ENCODE data around the gene TAS1R1. TPM values are rescaled to one million over a fixed set of nuclear protein-coding genes. Genes with fewer than 3 reads are reported as not detected.

TAS1R1 gene
- total and polyA plus RNA-seq, 9 of the 15 experiments (the other 6 are each of a cell fraction or from before 2014, with no cell fraction given): 0.06 TPM; not detected in 8

- TF ChIP-seq CTBP1 (IDR thresholded peaks at IDR 0.05; ENCODE audit: borderline replicate concordance) (0 out of 2 replicates have a peak, but pooled peaks have one; percentile 57), RUNX1 (IDR thresholded peaks at IDR 0.05; ENCODE audit: low read depth) (no peak), NR2C2 (CRISPR knock-in tag; IDR thresholded peaks at IDR 0.05) (no peak), NR2C2 (tag; IDR thresholded peaks at IDR 0.05) (no peak), TCF7 (IDR thresholded peaks at IDR 0.05; ENCODE audit: borderline replicate concordance) (no peak), TGIF2 (CRISPR knock-in tag; IDR thresholded peaks at IDR 0.05) (0 out of 2 replicates have a peak, but pooled peaks have one; percentile 21), RERE (CRISPR knock-in tag; IDR thresholded peaks at IDR 0.05; ENCODE audit: borderline replicate concordance) (no peak), FOXK1 (CRISPR knock-in tag; IDR thresholded peaks at IDR 0.05; ENCODE audit: borderline replicate concordance) (no peak), KLF1 (tag; IDR thresholded peaks at IDR 0.05) (peak; percentile 59; the same call in 1 of the 2 replicates), AFF4 (CRISPR knock-in tag; IDR thresholded peaks at IDR 0.05) (peak; percentile 69; the same call in 1 of the 2 replicates), CBFA2T2 (conservative IDR thresholded peaks at IDR 0.05) (no peak), GTF2E2 (tag; IDR thresholded peaks at IDR 0.05) (no peak), DMBX1 (CRISPR knock-in tag; IDR thresholded peaks at IDR 0.05; ENCODE audit: borderline replicate concordance) (no peak), PREB (CRISPR knock-in tag; IDR thresholded peaks at IDR 0.05) (0 out of 2 replicates have a peak, but pooled peaks have one; percentile 52), NR2F6 (CRISPR knock-in tag; IDR thresholded peaks at IDR 0.05) (no peak), ZBTB17 (CRISPR knock-in tag; IDR thresholded peaks at IDR 0.05) (no peak; the same call in 1 of the 2 replicates), MYNN (IDR thresholded peaks at IDR 0.05) (no peak), MYNN (CRISPR knock-in tag; IDR thresholded peaks at IDR 0.05) (no peak), DACH1 (IDR thresholded peaks at IDR 0.05; ENCODE audit: partially characterized antibody) (peak; percentile 42)
Observed at GRCh38 chr1:6600410-6601048, 45.4 kb downstream of the TAS1R1 start (continued).
